GM20000 (cell line): ENCODE data around the gene COX6B2.

Experiments
- DNase-seq: peaks from one replicate; pipeline ENCODE4 v3.0.0; 2012; ENCODE audit warnings: low spot score
- TF ChIP-seq, protein P1 (sequence below): IDR thresholded peaks from 2 replicates; pipeline ENCODE4 v1.5.1; 2012; ENCODE audit warnings: mild to moderate bottlenecking, control low read depth; ENCODE audit errors: extremely low read depth, missing control alignments

The COX6B2 gene

GRCh38 chr19:55385724-55386492, 31.4 kb upstream of the COX6B2 start, which contains the start of gene RPL28:
Gene RPL28 (plus strand): TSS chr19:55385932. CDS start chr19:55386358, 426 bp downstream.
- TF ChIP-seq, protein P1, sequence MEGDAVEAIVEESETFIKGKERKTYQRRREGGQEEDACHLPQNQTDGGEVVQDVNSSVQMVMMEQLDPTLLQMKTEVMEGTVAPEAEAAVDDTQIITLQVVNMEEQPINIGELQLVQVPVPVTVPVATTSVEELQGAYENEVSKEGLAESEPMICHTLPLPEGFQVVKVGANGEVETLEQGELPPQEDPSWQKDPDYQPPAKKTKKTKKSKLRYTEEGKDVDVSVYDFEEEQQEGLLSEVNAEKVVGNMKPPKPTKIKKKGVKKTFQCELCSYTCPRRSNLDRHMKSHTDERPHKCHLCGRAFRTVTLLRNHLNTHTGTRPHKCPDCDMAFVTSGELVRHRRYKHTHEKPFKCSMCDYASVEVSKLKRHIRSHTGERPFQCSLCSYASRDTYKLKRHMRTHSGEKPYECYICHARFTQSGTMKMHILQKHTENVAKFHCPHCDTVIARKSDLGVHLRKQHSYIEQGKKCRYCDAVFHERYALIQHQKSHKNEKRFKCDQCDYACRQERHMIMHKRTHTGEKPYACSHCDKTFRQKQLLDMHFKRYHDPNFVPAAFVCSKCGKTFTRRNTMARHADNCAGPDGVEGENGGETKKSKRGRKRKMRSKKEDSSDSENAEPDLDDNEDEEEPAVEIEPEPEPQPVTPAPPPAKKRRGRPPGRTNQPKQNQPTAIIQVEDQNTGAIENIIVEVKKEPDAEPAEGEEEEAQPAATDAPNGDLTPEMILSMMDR = no peak
- peak; percentile 96 for DNase-seq

DNA sequence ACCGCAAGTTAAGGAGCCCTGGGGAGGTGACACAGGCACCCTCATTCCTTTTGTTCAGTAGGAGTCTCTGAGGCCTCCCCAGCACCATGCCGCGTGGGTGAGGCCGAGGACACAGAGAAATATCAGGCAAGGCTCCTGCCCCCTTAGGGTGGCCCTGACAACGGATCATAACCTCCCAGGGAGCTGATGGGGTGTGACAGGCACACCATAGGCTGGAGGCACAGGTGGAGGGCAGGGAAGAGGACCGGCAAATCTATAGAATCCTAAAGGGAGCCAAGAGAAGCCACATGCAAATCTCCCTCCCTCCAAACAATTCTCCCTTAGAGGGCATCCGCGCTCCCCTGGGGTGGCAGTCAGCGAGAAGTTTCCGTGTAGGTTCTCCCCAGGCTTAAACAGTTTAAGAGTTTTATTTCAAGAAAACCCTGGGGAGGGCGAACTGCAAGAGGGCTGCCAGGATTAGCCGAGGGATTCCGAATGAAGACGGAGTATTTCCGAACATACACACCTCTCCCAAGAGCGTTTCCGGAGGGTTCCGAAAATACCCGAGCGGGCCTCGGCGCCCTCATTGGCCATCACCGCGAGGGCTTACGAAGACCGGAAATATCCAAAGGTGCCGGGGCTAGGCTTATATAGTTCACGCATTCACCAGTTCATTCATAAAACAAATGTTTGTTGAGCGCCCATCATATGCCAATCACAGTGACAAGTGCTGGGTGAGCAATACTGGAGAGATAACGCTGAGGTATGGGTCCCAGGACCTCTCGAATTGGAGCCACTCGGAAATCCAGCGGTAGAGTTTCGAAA, 30.6 kb upstream of the COX6B2 start:
- TF ChIP-seq, protein P1 = no peak
- DNase-seq = peak; percentile 97

- peak; percentile 75 for DNase-seq
- TF ChIP-seq, protein P1 = peak; percentile 8
Observed at GRCh38 chr19:55384131-55384919, 29.8 kb upstream of the COX6B2 start, which contains the start of gene TMEM238. Gene TMEM238 (minus strand): TSS chr19:55384292. CDS start chr19:55384259, 33 bp downstream.

GRCh38 chr19:55383279-55384130, 29.0 kb upstream of the COX6B2 start:
- DNase-seq = peak; percentile 90

DNA sequence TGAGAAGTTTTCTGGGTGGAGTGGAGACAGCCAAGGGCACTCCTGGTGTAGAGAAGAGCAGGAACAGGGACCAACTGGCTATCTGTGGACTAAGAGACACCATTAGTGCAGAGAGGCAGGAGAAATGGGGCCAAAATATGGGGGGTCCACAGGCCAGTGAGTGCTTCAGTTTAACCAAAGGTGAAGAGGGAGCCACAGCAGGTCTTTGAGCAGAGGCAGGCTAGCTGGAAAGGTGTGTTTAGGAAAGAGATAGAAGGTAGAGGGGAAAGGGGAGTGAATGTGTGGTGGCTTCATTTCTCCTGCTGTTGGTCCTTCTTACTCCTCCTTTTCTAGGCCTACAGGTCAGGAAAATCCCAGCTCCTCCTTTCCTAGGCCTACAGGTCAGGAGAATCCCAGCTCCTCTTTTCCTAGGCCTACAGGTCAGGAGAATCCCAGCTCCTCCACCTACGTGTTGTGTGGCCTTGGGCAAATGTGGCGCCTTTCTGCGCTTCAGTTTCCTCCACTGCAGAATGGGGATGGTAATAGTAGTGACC, 28.1 kb upstream of the COX6B2 start:
- no peak for DNase-seq
- TF ChIP-seq, protein P1 = no peak

More at GRCh38 chr19:55383279-55384130, 29.0 kb upstream of the COX6B2 start:
- TF ChIP-seq, protein P1 = peak; percentile 37

DNA sequence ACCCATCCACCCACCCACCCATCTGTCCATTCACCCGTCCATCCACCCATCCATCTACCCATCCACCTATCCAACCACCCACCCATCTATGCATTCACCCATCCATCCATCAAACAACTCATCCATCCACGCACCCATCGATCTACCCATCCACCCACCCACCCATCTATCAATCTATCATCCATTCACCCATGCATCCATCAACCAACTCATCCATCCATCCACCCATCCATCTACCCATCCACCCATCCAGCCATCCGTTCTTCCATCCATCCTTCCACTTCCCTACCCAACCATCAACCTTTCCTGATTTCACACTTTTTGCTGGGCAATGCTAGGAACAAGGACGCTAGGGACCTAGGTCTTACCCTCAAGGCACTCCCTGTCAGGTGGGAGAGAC, 27.5 kb upstream of the COX6B2 start:
- DNase-seq = no peak
- TF ChIP-seq, protein P1 = no peak
